HG03469 (cell line): ENCODE results near the gene SPHK1.

Experiments used
- ATAC-seq: cut with Tn5 transposase; IDR thresholded peaks from one replicate; pipeline ENCODE4 v1.9.1; 2021; ENCODE audit warnings: mild to moderate bottlenecking, moderate library complexity, moderate number of reproducible peaks; ENCODE audit not compliant: unreplicated experiment

SPHK1 gene

GRCh38 chr17:76384987-76385891 lies 830 bp downstream of the SPHK1 start:
- ATAC-seq = no peak

- no peak for ATAC-seq
Measured at GRCh38 chr17:76385892-76386786, 1.7 kb downstream of the SPHK1 start.

GRCh38 chr17:76386966-76387765 lies 2.8 kb downstream of the SPHK1 start:
- ATAC-seq = no peak

- no peak for ATAC-seq
Measured at GRCh38 chr17:76388966-76389888, 4.8 kb downstream of the SPHK1 start.

GRCh38 chr17:76390003-76390421 lies 5.6 kb downstream of the SPHK1 start:
- no peak for ATAC-seq

- no peak for ATAC-seq
Measured at GRCh38 chr17:76391200-76391715, 6.8 kb downstream of the SPHK1 start.

- ATAC-seq = no peak
Measured at GRCh38 chr17:76394166-76394565, 9.8 kb downstream of the SPHK1 start.

GRCh38 chr17:76395980-76396379 lies 11.6 kb downstream of the SPHK1 start:
- ATAC-seq = no peak

- no peak for ATAC-seq
Measured at GRCh38 chr17:76397184-76397583, 12.8 kb downstream of the SPHK1 start.

- no peak for ATAC-seq
Measured at GRCh38 chr17:76397687-76398522, 13.5 kb downstream of the SPHK1 start.

- ATAC-seq = no peak
Measured at GRCh38 chr17:76398523-76399174, 14.2 kb downstream of the SPHK1 start.

GRCh38 chr17:76399175-76400172 lies 15.1 kb downstream of the SPHK1 start:
- ATAC-seq = no peak

GRCh38 chr17:76402711-76403110 lies 18.3 kb downstream of the SPHK1 start:
- ATAC-seq = no peak

GRCh38 chr17:76404256-76404655 lies 19.8 kb downstream of the SPHK1 start:
- no peak for ATAC-seq

GRCh38 chr17:76404976-76405563 lies 20.7 kb downstream of the SPHK1 start:
- ATAC-seq = no peak

- no peak for ATAC-seq
Measured at GRCh38 chr17:76405607-76405966, 21.2 kb downstream of the SPHK1 start.
